ENCODE results near the gene RPAP2.

Gene RPAP2

DNA sequence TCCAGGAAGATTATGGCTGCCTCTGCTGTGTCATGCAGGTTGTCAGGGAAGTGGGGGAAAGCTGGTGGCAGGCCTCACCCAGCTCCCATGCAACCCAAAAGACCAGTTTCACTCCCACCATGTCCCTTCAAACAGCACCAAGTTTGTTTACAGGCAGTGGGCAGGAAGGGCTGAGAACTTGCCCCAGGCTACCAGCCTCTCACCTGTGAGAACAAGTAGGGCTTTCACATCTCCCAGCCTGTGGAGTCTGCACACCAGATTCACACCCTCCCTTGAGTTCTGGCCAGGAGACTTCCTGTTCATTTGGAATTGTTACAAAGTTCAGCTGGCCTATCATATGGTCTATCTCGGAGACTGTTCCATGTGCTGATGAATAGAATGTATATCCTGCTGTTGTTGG, 27.8 kb downstream of the RPAP2 start:
- DNase-seq (ENCODE audit: extremely low read depth, insufficient read length): no peak
- TF ChIP-seq, protein P1, sequence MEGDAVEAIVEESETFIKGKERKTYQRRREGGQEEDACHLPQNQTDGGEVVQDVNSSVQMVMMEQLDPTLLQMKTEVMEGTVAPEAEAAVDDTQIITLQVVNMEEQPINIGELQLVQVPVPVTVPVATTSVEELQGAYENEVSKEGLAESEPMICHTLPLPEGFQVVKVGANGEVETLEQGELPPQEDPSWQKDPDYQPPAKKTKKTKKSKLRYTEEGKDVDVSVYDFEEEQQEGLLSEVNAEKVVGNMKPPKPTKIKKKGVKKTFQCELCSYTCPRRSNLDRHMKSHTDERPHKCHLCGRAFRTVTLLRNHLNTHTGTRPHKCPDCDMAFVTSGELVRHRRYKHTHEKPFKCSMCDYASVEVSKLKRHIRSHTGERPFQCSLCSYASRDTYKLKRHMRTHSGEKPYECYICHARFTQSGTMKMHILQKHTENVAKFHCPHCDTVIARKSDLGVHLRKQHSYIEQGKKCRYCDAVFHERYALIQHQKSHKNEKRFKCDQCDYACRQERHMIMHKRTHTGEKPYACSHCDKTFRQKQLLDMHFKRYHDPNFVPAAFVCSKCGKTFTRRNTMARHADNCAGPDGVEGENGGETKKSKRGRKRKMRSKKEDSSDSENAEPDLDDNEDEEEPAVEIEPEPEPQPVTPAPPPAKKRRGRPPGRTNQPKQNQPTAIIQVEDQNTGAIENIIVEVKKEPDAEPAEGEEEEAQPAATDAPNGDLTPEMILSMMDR (IDR thresholded peaks at IDR 0.05; ENCODE audit: insufficient read depth, low read length, poor library complexity, severe bottlenecking): no peak

DNA sequence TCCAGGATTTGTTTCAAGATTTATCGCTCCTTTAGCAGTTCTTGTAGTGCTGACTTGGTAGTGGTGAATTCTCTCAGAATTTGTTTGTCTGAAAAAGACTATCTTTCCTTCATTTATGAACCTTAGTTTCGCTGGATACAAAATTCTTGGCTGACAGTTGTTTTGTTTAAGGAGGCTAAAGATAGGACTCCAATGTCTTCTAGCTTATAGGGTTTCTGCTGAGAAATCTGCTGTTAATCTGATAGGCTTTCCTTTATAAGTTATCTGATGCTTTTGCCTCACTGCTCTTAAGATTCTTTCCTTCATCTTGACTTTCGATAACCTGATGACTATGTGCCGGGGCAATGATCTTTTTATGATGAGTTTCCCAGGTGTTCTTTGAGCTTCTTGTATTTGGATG, 28.9 kb downstream of the RPAP2 start:
- H3K27me3 ChIP-seq (replicated peaks; ENCODE audit: control insufficient read depth, insufficient read depth, low read length): no peaks in the 10 kb centered on the region
- H3K4me3 ChIP-seq (replicated peaks; ENCODE audit: low read depth, low read length): no peak overlapping the region
- DNase-seq (ENCODE audit: extremely low read depth, insufficient read length): no peak
- peaks cover 5% of the 10 kb centered on the region for H3K36me3 ChIP-seq (ENCODE audit: control insufficient read depth, insufficient read depth, low read length)
- TF ChIP-seq, protein P1 (IDR thresholded peaks at IDR 0.05; ENCODE audit: insufficient read depth, low read length, poor library complexity, severe bottlenecking): no peak

More for the DNA sequence above, 27.8 kb downstream of the RPAP2 start:
- Histone ChIP-seq H3K4me3 (replicated peaks; ENCODE audit: low read depth, low read length) (no peak overlapping the region), H3K27me3 (replicated peaks; ENCODE audit: control insufficient read depth, insufficient read depth, low read length) (no peaks in the 10 kb centered on the region), H3K36me3 (ENCODE audit: control insufficient read depth, insufficient read depth, low read length) (peaks cover 5% of the 10 kb centered on the region)

DNA sequence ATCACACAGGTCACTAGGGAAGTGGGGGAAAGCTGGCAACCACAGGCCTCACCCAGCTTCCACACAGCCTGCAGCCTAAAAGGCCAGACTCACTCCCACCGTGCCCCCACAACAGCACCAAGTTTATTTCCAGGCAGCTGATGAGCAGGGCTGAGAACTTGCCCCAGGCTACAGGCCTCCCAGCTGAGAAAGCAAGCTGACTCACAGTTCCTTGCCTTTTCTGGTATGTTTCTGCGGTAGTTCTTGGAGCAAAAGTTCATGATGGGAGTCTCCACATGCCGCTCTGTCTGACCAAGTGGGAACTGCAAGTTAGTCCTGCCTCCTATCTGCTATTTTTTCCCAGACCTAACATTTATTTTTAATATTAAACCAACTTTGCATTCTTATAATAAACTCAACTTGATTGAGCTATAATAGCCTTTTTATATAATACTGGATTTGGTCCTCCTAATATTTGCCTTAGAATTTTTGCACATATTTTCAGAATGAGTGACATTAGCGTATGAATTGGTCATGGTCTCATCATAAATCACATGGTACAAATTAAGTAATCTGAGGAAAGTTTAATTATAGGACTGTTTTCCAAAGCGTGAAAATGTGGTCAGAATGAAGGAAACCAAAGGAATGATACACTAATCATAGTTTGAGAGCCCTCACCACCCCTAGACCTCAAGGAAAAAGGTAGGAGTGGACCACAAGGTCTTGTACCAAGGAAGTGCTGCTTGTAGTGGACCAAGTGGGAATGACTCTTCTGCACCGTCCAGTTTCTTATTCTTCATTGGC, 30.7 kb downstream of the RPAP2 start:
- no peaks in the 10 kb centered on the region for H3K27me3 ChIP-seq (replicated peaks; ENCODE audit: control insufficient read depth, insufficient read depth, low read length)
- peaks cover 2% of the 10 kb centered on the region; the same call in 1 of the 2 replicates for H3K36me3 ChIP-seq (ENCODE audit: control insufficient read depth, insufficient read depth, low read length)
- H3K4me3 ChIP-seq (replicated peaks; ENCODE audit: low read depth, low read length): no peak overlapping the region
- no peak for DNase-seq (ENCODE audit: extremely low read depth, insufficient read length)
- TF ChIP-seq, protein P1 (IDR thresholded peaks at IDR 0.05; ENCODE audit: insufficient read depth, low read length, poor library complexity, severe bottlenecking): no peak

DNA sequence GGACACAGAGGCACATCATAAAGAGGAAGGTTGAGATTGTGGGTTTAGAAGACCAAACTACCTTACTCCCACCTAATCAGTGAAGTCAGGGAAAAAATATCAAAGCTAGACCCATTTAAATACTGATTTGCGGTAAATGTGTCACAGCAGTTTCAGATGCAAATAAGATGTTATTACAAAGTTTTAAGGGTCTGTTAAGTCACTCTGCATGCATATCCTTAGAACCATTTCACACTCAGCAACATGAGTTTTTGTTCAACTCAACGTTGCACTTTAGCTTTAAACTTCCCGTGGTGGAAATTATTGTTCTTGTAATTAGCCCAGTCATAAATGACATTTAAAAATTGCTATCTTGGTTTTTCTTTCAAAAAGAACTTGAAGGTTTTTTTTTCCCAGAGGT, 34.8 kb downstream of the RPAP2 start:
- Histone ChIP-seq H3K4me3 (replicated peaks; ENCODE audit: low read depth, low read length) (no peak overlapping the region), H3K36me3 (ENCODE audit: control insufficient read depth, insufficient read depth, low read length) (peaks cover 2% of the 10 kb centered on the region; the same call in 1 of the 2 replicates), H3K27me3 (replicated peaks; ENCODE audit: control insufficient read depth, insufficient read depth, low read length) (no peaks in the 10 kb centered on the region)
- TF ChIP-seq, protein P1 (IDR thresholded peaks at IDR 0.05; ENCODE audit: insufficient read depth, low read length, poor library complexity, severe bottlenecking): no peak
- DNase-seq (ENCODE audit: extremely low read depth, insufficient read length): no peak

DNA sequence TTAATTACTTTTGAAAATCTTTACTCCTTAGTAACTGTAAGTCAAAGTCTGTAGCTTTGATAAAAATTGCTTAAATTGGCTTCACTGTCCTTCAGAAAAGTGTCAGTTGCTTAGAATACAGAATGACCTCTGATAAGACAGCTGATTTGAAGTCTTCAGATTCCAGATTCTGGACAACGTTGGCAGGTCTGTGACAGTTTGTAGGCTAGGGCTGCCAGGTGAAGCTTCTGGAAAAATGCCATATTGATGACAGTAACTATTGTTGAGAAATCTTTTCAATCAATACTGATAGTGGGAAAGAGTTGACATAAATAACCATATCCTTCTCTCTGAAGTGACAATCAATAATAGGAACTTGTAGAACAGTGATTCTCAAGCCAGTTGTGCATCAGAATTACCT, 41.3 kb downstream of the RPAP2 start:
- Histone ChIP-seq H3K4me3 (replicated peaks; ENCODE audit: low read depth, low read length) (no peak overlapping the region), H3K27me3 (replicated peaks; ENCODE audit: control insufficient read depth, insufficient read depth, low read length) (no peaks in the 10 kb centered on the region), H3K36me3 (ENCODE audit: control insufficient read depth, insufficient read depth, low read length) (peaks cover 2% of the 10 kb centered on the region; the same call in 1 of the 2 replicates)
- no peak for DNase-seq (ENCODE audit: extremely low read depth, insufficient read length)
- TF ChIP-seq, protein P1 (IDR thresholded peaks at IDR 0.05; ENCODE audit: insufficient read depth, low read length, poor library complexity, severe bottlenecking): no peak
